Neural progenitor cell (in vitro differentiated cells): ENCODE data around the gene IFT88.

Experiments
- CTCF ChIP-seq: fragments of 200-600 bp; sonication (generic); IDR thresholded peaks from 2 replicates; pipeline ENCODE4 v1.5.1; 2017; ENCODE audit warnings: antibody characterized with exemption, mild to moderate bottlenecking
- EZH2phosphoT487 ChIP-seq: fragments of 200-600 bp; sonication (generic); IDR thresholded peaks from 2 replicates; pipeline ENCODE4 v1.6.1; 2017; ENCODE audit warnings: antibody characterized with exemption

- TF ChIP-seq EZH2phosphoT487 (no peak), CTCF (no peak)
Measured at GRCh38 chr13:20609145-20609544, 42.2 kb downstream of the IFT88 start.
